ENCODE results near the gene CNTNAP2. TPM values are rescaled to one million over a fixed set of nuclear protein-coding genes. Genes with fewer than 3 reads are reported as not detected.
A peak's percentile ranks its signal among the peaks of the same experiment; 100 is the strongest.

CNTNAP2 gene
- total and polyA plus RNA-seq, 8 donors: 0.09 to 1.1 (median 0.38) TPM

- no peak for TF ChIP-seq CTCF (IDR thresholded peaks at IDR 0.05)
- Histone ChIP-seq H3K36me3 (no peaks in the 10 kb centered on the region), H3K9me3 (no peaks in the 10 kb centered on the region), H3K4me3 (no peak overlapping the region), H3K27me3 (no peaks in the 10 kb centered on the region), H3K4me1 (no peaks in the 10 kb centered on the region), H3K27ac (no peak overlapping the region)
- intact Hi-C loops (cut with DNase I): no loop called here
- no peak for FAIRE-seq
- no peak for DNase-seq
- WGBS, 2 donors: 80 to 86% methylated on average over 6 of the region's 6 CpGs
- no peak for ATAC-seq
Measured at GRCh38 chr7:148319316-148319808, 2202.8 kb downstream of the CNTNAP2 start.

GRCh38 chr7:148325208-148325607 is 2208.6 kb downstream of the CNTNAP2 start:
- DNase-seq: no peak
- no peaks in the 10 kb centered on the region for H3K4me1 ChIP-seq
- no peak for ATAC-seq
- no peaks in the 10 kb centered on the region for H3K27me3 ChIP-seq
- no peak for TF ChIP-seq CTCF (IDR thresholded peaks at IDR 0.05)
- intact Hi-C loops (cut with DNase I): no loop called here
- H3K36me3 ChIP-seq: no peaks in the 10 kb centered on the region
- no peaks in the 10 kb centered on the region for H3K9me3 ChIP-seq
- WGBS, 2 donors: 34 to 48% methylated on average over 3 of the region's 3 CpGs
- no peak for FAIRE-seq
- H3K27ac ChIP-seq: no peak overlapping the region
- H3K4me3 ChIP-seq: no peak overlapping the region

GRCh38 chr7:148327379-148327778 is 2210.8 kb downstream of the CNTNAP2 start:
- no peak overlapping the region for H3K4me3 ChIP-seq
- no peaks in the 10 kb centered on the region for H3K27me3 ChIP-seq
- H3K9me3 ChIP-seq: no peaks in the 10 kb centered on the region
- no peak overlapping the region for H3K27ac ChIP-seq
- intact Hi-C loops (cut with DNase I): no loop called here
- H3K36me3 ChIP-seq: no peaks in the 10 kb centered on the region
- TF ChIP-seq CTCF (IDR thresholded peaks at IDR 0.05): no peak
- H3K4me1 ChIP-seq: no peaks in the 10 kb centered on the region
- no peak for FAIRE-seq
- peak in 1 of 4 donors; percentile 64 for ATAC-seq
- DNase-seq: no peak
- 48 to 57% methylated on average over 1 of the region's 1 CpG for WGBS, 2 donors

GRCh38 chr7:148328906-148329305 is 2212.3 kb downstream of the CNTNAP2 start:
- H3K4me3 ChIP-seq: no peak overlapping the region
- no peak for FAIRE-seq
- no peak for DNase-seq
- H3K27me3 ChIP-seq: no peaks in the 10 kb centered on the region
- TF ChIP-seq CTCF (IDR thresholded peaks at IDR 0.05): no peak
- no peaks in the 10 kb centered on the region for H3K36me3 ChIP-seq
- no peaks in the 10 kb centered on the region for H3K4me1 ChIP-seq
- intact Hi-C loops (cut with DNase I): no loop called here
- H3K9me3 ChIP-seq: no peaks in the 10 kb centered on the region
- WGBS, 2 donors: 70 to 81% methylated on average over 5 of the region's 5 CpGs
- ATAC-seq: no peak
- no peak overlapping the region for H3K27ac ChIP-seq

- intact Hi-C loops (cut with DNase I): no loop called here
- Histone ChIP-seq H3K4me1 (no peaks in the 10 kb centered on the region), H3K36me3 (no peaks in the 10 kb centered on the region), H3K4me3 (no peak overlapping the region), H3K27ac (no peak overlapping the region), H3K9me3 (no peaks in the 10 kb centered on the region), H3K27me3 (no peaks in the 10 kb centered on the region)
- WGBS, 2 donors: 79 to 90% methylated on average over 15 of the region's 15 CpGs
- TF ChIP-seq CTCF (IDR thresholded peaks at IDR 0.05): no peak
- FAIRE-seq: no peak
- ATAC-seq: no peak
- DNase-seq: no peak
Measured at GRCh38 chr7:148330124-148330818, 2213.7 kb downstream of the CNTNAP2 start.
